ENCODE data around the gene TSHZ3. TPM values are rescaled to one million over a fixed set of nuclear protein-coding genes. Genes with fewer than 3 reads are reported as not detected.
A peak's percentile ranks its signal among the peaks of the same experiment; 100 is the strongest.

TSHZ3 gene
- total RNA-seq, 4 donors from 2014 or later: 1.6 to 4.0 (median 3.5) TPM

DNA sequence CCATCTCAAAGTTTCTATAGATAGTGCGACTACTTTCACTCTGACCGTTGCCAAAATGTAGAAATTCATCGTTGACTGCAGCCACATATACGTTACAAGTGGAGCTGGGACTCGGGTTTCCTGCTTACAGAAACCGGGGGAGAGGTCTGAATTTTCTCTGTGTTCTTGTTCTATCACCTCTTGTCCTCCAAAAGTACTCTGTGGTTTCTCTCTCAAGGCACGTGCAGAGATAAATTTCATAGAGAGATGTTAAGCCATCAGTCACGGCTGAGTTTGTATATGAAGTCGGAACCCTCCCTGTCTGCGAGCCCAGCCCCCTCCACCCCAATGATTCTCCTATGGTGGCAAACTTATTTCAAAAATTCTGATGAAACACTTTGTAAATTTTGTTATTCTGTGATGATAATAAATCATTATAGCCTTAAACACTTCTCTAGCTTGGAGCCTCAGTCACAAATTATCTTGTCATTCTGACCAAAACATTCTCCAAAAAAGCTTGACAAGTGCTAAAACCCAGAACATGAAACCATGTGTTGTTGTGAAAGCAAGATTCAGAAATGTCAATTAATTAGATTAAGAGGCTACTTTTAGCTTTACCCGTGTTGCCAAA is 87.5 kb downstream of the TSHZ3 start:
- TF ChIP-seq POLR2A (IDR thresholded peaks at IDR 0.05): no peak
- TF ChIP-seq, protein P1, sequence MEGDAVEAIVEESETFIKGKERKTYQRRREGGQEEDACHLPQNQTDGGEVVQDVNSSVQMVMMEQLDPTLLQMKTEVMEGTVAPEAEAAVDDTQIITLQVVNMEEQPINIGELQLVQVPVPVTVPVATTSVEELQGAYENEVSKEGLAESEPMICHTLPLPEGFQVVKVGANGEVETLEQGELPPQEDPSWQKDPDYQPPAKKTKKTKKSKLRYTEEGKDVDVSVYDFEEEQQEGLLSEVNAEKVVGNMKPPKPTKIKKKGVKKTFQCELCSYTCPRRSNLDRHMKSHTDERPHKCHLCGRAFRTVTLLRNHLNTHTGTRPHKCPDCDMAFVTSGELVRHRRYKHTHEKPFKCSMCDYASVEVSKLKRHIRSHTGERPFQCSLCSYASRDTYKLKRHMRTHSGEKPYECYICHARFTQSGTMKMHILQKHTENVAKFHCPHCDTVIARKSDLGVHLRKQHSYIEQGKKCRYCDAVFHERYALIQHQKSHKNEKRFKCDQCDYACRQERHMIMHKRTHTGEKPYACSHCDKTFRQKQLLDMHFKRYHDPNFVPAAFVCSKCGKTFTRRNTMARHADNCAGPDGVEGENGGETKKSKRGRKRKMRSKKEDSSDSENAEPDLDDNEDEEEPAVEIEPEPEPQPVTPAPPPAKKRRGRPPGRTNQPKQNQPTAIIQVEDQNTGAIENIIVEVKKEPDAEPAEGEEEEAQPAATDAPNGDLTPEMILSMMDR (IDR thresholded peaks at IDR 0.05): no peak
- WGBS, 2 donors: 27 to 39% methylated on average over 11 of the region's 11 CpGs
- no peak overlapping the region for H3K4me3 ChIP-seq (ENCODE audit: low read depth, poor library complexity, severe bottlenecking)
- peak in 1 of 2 donors; percentile 28 for DNase-seq (ENCODE audit: low spot score in 2 of 2)
- intact Hi-C loops (cut with DNase I; ENCODE audit: low total_unique reads): no loop called here

DNA sequence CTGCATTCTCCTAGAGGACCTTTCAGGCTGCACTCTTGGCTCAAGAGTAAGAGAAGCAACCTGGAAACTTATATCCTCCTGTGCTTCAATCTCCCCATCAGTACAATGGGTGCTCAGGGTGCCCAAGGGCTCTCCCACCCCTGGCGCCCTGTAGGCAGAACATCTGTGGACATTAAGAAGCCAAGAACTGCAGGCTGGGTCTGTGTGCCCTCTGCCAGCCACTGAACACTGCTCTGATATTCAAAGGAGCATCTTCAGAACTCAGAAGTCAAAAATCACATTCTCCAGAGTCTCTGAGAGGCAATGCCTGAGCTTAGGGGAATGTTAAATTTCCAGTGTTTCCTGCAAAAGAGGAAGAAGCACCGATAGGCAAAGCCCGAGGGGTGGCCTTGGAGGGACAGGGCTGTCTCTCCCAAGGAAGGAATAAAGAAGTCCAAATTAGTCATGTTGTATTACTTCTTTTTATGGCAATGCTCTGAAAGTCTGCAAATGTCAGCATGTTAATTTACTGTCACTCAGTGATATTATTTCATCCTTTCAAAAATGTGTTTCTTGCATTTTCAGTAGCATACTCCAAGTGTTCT is 88.1 kb downstream of the TSHZ3 start:
- peak in 1 of 2 donors; percentile 58 for DNase-seq (ENCODE audit: low spot score in 2 of 2)
- no peak for TF ChIP-seq POLR2A (IDR thresholded peaks at IDR 0.05)
- TF ChIP-seq, protein P1 (IDR thresholded peaks at IDR 0.05): no peak
- H3K4me3 ChIP-seq (ENCODE audit: low read depth, poor library complexity, severe bottlenecking): no peak overlapping the region
- 29 to 36% methylated on average over 3 of the region's 3 CpGs for WGBS, 2 donors
- intact Hi-C loops (cut with DNase I; ENCODE audit: low total_unique reads): no loop called here

DNA sequence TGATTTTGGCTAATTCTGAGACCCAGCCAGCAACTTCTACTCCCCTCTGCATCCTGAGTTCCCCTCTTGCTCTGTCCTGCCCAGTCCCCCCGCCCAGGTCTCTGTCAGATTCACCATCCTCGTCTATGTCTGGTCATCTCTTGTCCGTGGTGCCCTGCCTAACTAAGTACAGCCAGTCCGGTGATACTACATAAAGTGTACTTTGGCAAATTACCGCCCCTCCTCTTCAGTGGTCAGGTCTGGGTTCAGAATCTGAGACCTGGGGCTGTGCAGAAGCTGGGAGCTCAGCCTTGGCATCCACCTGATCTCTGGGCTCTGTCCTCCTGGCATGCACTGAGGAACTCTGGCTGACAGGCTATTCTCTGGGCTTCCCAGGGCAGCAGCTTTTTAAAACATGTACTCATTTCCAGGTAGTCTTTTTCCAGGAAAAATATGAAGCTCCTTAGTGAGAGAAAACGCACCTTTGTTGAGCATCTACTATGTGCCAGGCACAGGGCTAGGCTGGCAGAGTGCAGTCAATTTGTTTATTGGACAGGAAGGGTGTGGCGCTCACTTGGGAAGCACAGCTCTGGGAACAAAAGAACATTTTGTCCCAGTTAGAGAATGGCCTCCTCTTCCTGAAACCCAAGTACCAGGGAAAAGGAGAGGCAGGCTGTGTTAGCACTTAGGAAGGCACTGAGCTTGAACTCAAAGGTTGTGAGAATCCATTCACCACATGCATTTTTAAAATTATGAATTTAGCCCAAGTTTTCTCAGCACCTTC is 88.9 kb downstream of the TSHZ3 start:
- DNase-seq (ENCODE audit: low spot score in 2 of 2): no peak
- H3K4me3 ChIP-seq (ENCODE audit: low read depth, poor library complexity, severe bottlenecking): no peak overlapping the region
- intact Hi-C loops (cut with DNase I; ENCODE audit: low total_unique reads): no loop called here
- TF ChIP-seq, protein P1 (IDR thresholded peaks at IDR 0.05): no peak
- TF ChIP-seq POLR2A (IDR thresholded peaks at IDR 0.05): no peak
- 89% methylated on average over 7 of the region's 7 CpGs for WGBS, 2 donors

DNA sequence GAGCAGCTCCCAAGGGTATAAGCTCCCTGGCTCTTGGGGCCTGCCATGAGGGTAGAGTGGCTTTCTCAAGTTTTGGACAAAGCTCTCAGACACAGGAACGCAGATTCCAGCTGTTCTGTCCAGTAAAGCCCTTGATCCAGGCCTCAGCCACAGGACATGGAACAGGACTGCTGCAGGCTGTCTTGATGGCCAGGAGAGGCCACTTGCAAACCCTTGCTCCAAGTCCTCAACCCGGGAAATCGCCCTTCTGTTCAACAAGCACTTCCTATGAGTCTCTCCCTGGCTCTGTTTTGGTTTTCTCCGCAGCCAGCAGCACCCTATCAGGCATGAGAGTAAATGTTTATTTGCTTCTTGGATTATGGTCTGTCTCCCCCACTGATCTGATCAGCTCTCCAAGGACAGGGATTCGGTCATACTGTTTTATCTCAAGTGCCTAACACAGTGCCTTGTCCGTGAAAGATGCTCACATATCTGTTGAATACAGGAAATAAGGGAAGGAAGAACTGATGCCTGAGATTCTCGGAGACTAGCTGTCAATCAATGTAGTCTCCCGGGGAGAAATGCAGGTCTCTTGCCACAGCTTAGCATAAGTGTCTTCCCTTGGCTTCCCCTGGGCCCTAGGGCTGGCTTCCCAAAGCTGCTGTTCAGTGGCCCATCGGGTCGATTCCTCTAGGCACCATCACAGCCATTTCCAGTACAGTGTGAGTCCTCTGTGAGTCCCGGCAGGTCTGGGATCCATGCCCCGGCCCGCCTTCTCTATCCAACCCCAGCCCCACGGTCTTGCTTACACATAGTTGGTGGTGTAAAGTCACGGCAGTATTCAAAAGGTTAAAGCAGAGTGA is 90.8 kb downstream of the TSHZ3 start:
- 88 to 94% methylated on average over 15 of the region's 15 CpGs for WGBS, 2 donors
- TF ChIP-seq, protein P1 (IDR thresholded peaks at IDR 0.05): no peak
- no peak for TF ChIP-seq POLR2A (IDR thresholded peaks at IDR 0.05)
- DNase-seq (ENCODE audit: low spot score in 2 of 2): no peak
- intact Hi-C loops (cut with DNase I; ENCODE audit: low total_unique reads): no loop called here
- no peak overlapping the region for H3K4me3 ChIP-seq (ENCODE audit: low read depth, poor library complexity, severe bottlenecking)

DNA sequence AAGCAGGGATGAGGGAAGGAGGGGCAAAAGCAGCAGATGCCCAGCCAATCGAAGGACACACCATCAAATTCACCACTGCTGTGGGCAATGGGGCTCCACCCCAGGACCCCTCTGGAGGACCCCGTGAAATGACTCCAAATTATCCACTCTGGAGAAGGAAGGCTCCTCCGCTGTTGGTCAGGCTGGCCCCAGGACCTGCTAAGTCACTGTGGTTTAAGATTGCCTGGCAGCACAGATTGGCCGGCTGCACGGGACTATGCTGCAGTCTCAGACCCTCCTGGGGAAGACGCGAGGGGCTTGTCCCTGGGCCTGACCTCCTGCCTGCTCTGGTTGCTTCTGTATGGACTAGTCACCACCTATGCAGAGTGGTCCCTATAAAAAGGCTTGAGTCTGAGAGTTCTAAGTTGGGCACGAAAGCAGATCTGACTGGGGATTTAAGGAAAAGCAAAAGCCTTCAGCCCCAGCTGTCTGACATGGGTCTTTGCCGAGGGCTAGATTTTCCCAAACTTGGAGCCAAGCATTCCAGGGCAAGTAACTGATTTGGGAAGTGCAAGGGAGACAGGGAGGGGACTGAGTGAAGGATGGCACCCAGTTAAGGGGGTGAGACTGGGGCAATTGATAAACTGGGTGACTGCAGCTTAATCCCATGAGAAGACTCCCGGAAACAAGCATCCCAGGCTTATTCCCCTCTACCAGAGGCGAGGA is 91.7 kb downstream of the TSHZ3 start:
- intact Hi-C loops (cut with DNase I; ENCODE audit: low total_unique reads): no loop called here

More for the DNA sequence above, 91.7 kb downstream of the TSHZ3 start:
- no peak for DNase-seq (ENCODE audit: low spot score in 2 of 2)
- WGBS, 2 donors: 90 to 92% methylated on average over 11 of the region's 11 CpGs
- H3K4me3 ChIP-seq (ENCODE audit: low read depth, poor library complexity, severe bottlenecking): no peak overlapping the region
- TF ChIP-seq, protein P1 (IDR thresholded peaks at IDR 0.05): no peak
- TF ChIP-seq POLR2A (IDR thresholded peaks at IDR 0.05): no peak

Measured in lower leg skin (tissue), 4 donors.